OCI-LY7 (cell line): ENCODE results near the gene C11orf16. TPM values are rescaled to one million over a fixed set of nuclear protein-coding genes. Genes with fewer than 3 reads are reported as not detected.

ENCODE experiments used
- BruUV-seq: library from RNA; stranded (reverse); fragments of 400-500 nt; replicated peaks from 2 replicates; lab custom pipeline; 2021; lab: Mats Ljungman, UMichigan
- CTCF ChIA-PET: fragments of 300-600 bp; sonication (Branson Sonifier 250); formaldehyde crosslinking; loops from one replicate; lab custom pipeline; 2022; ENCODE audit warnings: antibody characterized with exemption; ENCODE audit not compliant: unreplicated experiment; lab: Charles Lee
- POLR2A ChIA-PET: fragments of 300-600 bp; sonication (Branson Sonifier 250); formaldehyde crosslinking; loops from one replicate; lab custom pipeline; 2022; ENCODE audit warnings: antibody characterized with exemption; lab: Charles Lee
- DNase-seq: peaks from one replicate; pipeline ENCODE4 v3.0.0-alpha.2; 2015; ENCODE audit warnings: low spot score
- H2AFZ ChIP-seq: fragments of 200-600 bp; sonication (generic), shearing (Covaris generic); 2 replicates; pipeline ENCODE4 v1.6.1; 2014; ENCODE audit warnings: mild to moderate bottlenecking, antibody characterized with exemption, low read length, moderate library complexity
- H3K27ac ChIP-seq: fragments of 200-600 bp; sonication (generic); 2 replicates; pipeline ENCODE4 v1.5.1; 2014; ENCODE audit warnings: mixed run types, low read depth, mild to moderate bottlenecking, moderate library complexity, low read length, inconsistent platforms; ENCODE audit not compliant: poor library complexity, severe bottlenecking
- H3K36me3 ChIP-seq: fragments of 200-600 bp; sonication (generic); 2 replicates; pipeline ENCODE4 v1.6.1; 2014; ENCODE audit warnings: mild to moderate bottlenecking, antibody characterized with exemption, low read length, moderate library complexity, mixed read lengths; ENCODE audit not compliant: insufficient read depth
- H3K4me1 ChIP-seq: fragments of 200-600 bp; sonication (generic); 2 replicates; pipeline ENCODE4 v1.5.1; 2014; ENCODE audit warnings: mild to moderate bottlenecking, low read length; ENCODE audit not compliant: insufficient read depth, poor library complexity, severe bottlenecking
- H3K4me2 ChIP-seq: fragments of 200-600 bp; sonication (generic); 2 replicates; pipeline ENCODE4 v1.6.1; 2014; ENCODE audit warnings: mild to moderate bottlenecking, low read length
- H3K4me3 ChIP-seq: fragments of 200-600 bp; sonication (generic); 2 replicates; pipeline ENCODE4 v1.5.1; 2014; ENCODE audit warnings: mild to moderate bottlenecking, low read depth, low read length; ENCODE audit not compliant: poor library complexity, severe bottlenecking
- H3K79me2 ChIP-seq: fragments of 200-600 bp; sonication (generic); 2 replicates; pipeline ENCODE4 v1.6.1; 2016; ENCODE audit warnings: low read depth, mild to moderate bottlenecking, low read length, moderate library complexity, mixed read lengths; ENCODE audit not compliant: insufficient read depth
- H3K9me2 ChIP-seq: fragments of 200-600 bp; sonication (generic); 2 replicates; pipeline ENCODE4 v1.6.1; 2016; ENCODE audit warnings: mild to moderate bottlenecking, low read length, mixed read lengths; ENCODE audit not compliant: insufficient read depth
- H3K9me3 ChIP-seq: fragments of 200-600 bp; sonication (generic); 2 replicates; pipeline ENCODE4 v1.6.1; 2014; ENCODE audit warnings: mild to moderate bottlenecking, mixed run types, low read length, mixed read lengths
- H4K20me1 ChIP-seq: fragments of 200-600 bp; sonication (generic); 2 replicates; pipeline ENCODE4 v1.6.1; 2014; ENCODE audit warnings: mild to moderate bottlenecking, antibody characterized with exemption, low read length, moderate library complexity, mixed read lengths; ENCODE audit not compliant: insufficient read depth
- EZH2phosphoT487 ChIP-seq: fragments of 200-600 bp; sonication (generic); IDR thresholded peaks from 2 replicates; pipeline ENCODE4 v1.6.1; 2018; ENCODE audit warnings: low read depth, borderline replicate concordance, mild to moderate bottlenecking, mixed run types, antibody characterized with exemption, low read length, moderate library complexity, mixed read lengths
- intact Hi-C: fragments of 100-400 bp; cut with micrococcal nuclease; formaldehyde crosslinking; loops from one replicate; pipeline ENCODE4 v1.10.0; 2022; ENCODE audit not compliant: unreplicated experiment
- total RNA-seq, 2 experiments: library from RNA; depleted of rRNA in 1 of 2; stranded (reverse); fragments of >200 nt in 1 of 2; shearing (Covaris generic) in 1 of 2; gene quantifications; 2 replicates each; pipeline ENCODE4 v1.2.3, GENCODE V29; 2014 to 2022
- TF ChIP-seq, protein P1 (sequence below): fragments of 200-600 bp; sonication (generic); conservative IDR thresholded peaks from 2 replicates; pipeline ENCODE4 v1.5.1; 2014; ENCODE audit warnings: mild to moderate bottlenecking, antibody characterized with exemption, low read length, moderate library complexity, mixed read lengths

The C11orf16 gene
- total RNA-seq, 2 experiments from 2014 or later: not detected

DNA sequence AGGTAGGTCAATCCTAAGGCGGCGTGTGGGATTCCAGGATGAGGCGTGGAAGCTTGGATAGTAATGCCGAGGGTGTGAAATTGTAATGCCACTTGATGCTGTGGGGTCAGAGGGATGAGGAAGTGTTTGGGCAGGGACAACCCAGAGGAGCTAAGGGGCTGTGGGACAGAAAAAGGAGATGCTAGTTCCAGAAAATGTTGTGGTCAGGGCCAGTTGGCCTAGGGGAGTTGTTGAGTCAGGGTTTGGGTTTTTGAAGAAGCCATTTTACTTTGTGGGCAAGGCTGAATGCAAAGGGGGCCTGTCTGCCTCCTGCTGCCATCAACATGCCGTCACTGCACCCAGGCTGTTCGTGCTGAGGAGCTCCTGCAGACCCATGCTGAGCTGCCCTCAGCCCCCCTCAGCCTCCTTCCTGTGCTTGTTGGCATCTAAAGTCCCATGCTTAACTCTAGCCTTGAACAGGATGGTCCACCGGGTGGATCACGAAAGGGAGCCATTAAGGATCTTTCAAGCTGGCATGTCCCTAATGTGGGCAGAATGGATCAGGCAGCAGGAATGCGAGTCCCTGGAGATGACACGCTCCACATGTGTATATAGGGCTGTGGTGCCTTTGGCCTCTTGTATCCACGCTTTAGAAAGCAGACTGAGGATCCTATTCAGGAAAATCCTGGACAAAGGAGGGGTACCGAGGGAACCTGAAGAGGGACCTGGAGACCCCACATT lies 2.1 kb downstream of the C11orf16 start:
- intact Hi-C loops: no loop called here
- ChIA-PET CTCF (no interaction called here), POLR2A (interaction anchor here (0.6 kb wide), 1 partner anchor 19 kb away, joined by 6 read pairs; the partner anchor contains the start of gene AKIP1)
- Histone ChIP-seq H2AFZ (no peak overlapping the region), H3K36me3 (no peaks in the 10 kb centered on the region), H3K27ac (no peak overlapping the region), H3K4me2 (no peak overlapping the region), H3K4me1 (no peaks in the 10 kb centered on the region), H3K9me3 (no peaks in the 10 kb centered on the region), H3K79me2 (no peaks in the 10 kb centered on the region), H4K20me1 (no peaks in the 10 kb centered on the region), H3K4me3 (no peak overlapping the region), H3K9me2 (no peaks in the 10 kb centered on the region)
- BruUV-seq: no TSS peak
- DNase-seq: no peak
- TF ChIP-seq EZH2phosphoT487: no peak
- TF ChIP-seq, protein P1, sequence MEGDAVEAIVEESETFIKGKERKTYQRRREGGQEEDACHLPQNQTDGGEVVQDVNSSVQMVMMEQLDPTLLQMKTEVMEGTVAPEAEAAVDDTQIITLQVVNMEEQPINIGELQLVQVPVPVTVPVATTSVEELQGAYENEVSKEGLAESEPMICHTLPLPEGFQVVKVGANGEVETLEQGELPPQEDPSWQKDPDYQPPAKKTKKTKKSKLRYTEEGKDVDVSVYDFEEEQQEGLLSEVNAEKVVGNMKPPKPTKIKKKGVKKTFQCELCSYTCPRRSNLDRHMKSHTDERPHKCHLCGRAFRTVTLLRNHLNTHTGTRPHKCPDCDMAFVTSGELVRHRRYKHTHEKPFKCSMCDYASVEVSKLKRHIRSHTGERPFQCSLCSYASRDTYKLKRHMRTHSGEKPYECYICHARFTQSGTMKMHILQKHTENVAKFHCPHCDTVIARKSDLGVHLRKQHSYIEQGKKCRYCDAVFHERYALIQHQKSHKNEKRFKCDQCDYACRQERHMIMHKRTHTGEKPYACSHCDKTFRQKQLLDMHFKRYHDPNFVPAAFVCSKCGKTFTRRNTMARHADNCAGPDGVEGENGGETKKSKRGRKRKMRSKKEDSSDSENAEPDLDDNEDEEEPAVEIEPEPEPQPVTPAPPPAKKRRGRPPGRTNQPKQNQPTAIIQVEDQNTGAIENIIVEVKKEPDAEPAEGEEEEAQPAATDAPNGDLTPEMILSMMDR: no peak

DNA sequence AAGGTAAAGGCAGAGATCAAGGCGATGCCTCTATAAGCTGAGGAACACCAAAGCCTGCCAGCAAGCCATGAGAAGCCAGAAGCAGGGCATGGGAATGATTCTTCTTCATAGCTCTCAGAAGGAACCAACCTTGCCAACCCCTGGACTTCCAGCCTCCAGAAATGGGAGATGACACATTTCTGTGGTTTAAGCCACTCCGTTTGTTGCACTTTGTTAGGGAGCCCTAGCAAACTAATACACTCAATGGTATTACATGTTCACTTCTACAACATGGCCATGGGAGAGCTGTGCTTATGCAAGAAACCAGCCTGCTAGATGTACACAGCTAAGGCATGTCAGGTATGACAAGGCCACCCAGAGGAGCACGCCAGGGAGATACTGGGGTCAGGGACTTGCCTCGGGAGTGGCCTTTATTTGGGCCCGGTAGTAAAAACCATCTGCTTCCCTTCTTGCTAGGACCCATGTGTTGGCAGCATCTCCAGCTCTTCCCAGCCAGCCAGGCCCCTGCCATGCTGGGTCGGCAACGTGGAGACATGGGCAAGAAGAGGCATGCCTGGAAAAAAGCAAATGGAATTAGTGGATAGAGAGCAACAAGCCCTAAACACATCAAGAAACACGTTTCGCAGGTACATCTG lies 3.6 kb downstream of the C11orf16 start:
- intact Hi-C loops: no loop called here
- POLR2A ChIA-PET: no interaction called here
- DNase-seq: no peak
- no TSS peak for BruUV-seq
- H3K4me2 ChIP-seq: no peak overlapping the region
- H2AFZ ChIP-seq: no peak overlapping the region
- H3K4me1 ChIP-seq: no peaks in the 10 kb centered on the region
- no peak overlapping the region for H3K4me3 ChIP-seq
- H4K20me1 ChIP-seq: no peaks in the 10 kb centered on the region
- no peaks in the 10 kb centered on the region for H3K36me3 ChIP-seq
- no peaks in the 10 kb centered on the region for H3K9me3 ChIP-seq
- CTCF ChIA-PET: no interaction called here
- no peak overlapping the region for H3K27ac ChIP-seq
- H3K9me2 ChIP-seq: no peaks in the 10 kb centered on the region
- no peaks in the 10 kb centered on the region for H3K79me2 ChIP-seq
- no peak for TF ChIP-seq EZH2phosphoT487
- TF ChIP-seq, protein P1: no peak

DNA sequence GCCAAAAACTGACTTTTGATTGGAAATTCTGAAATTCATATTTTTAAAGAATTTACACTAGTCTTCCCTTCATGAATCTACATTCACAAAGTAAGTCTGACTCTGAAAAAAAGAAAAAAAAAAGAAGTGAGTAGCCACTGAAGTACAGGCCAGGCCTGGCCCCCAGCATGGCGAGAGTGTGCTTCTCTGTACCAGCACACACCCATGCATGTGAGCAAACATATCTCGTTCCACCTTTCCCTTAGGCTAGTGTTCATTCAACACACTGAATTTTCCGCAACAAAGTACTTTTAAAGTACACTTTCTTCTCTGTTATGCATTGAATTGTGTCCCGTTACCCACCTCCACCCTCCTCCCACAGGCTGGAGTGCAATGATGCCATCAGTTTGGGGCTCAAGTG lies 4.5 kb downstream of the C11orf16 start:
- TF ChIP-seq, protein P1: no peak
- TF ChIP-seq EZH2phosphoT487: no peak
- no peak for DNase-seq
- peaks cover under 1% of the 10 kb centered on the region; the same call in 1 of the 2 replicates for H3K36me3 ChIP-seq
- no peak overlapping the region for H3K4me3 ChIP-seq
- no peak overlapping the region for H3K27ac ChIP-seq
- H3K4me2 ChIP-seq: no peak overlapping the region
- CTCF ChIA-PET: no interaction called here
- intact Hi-C loops: no loop called here
- no peaks in the 10 kb centered on the region for H3K9me2 ChIP-seq
- no peaks in the 10 kb centered on the region for H3K4me1 ChIP-seq
- H2AFZ ChIP-seq: no peak overlapping the region
- H4K20me1 ChIP-seq: no peaks in the 10 kb centered on the region
- no peaks in the 10 kb centered on the region for H3K79me2 ChIP-seq
- POLR2A ChIA-PET: no interaction called here
- no peaks in the 10 kb centered on the region for H3K9me3 ChIP-seq
- no TSS peak for BruUV-seq
